Prostate gland (tissue), 2 donors: ENCODE measurements around the gene AOPEP.

Experiments used
- CTCF ChIP-seq, 4 experiments: fragments of 200-600 bp in 2 of 4; fragments of 450-650 bp in 2 of 4; sonication (generic) in 2 of 4; IDR thresholded peaks; 1 replicate in 3 of 4; 2 replicates in 1 of 4; pipeline ENCODE4 v1.5.1; 2016 to 2019; ENCODE audit warnings: antibody characterized with exemption in 4 of 4, mild to moderate bottlenecking in 2 of 4, moderate library complexity in 2 of 4
- POLR2A ChIP-seq: fragments of 450-650 bp; IDR thresholded peaks from one replicate; pipeline ENCODE4 v1.6.1; 2016; ENCODE audit warnings: antibody characterized with exemption, mild to moderate bottlenecking
- POLR2AphosphoS5 ChIP-seq: sonication (generic); formaldehyde crosslinking; IDR thresholded peaks from one replicate; pipeline ENCODE4 v1.6.1; 2017; ENCODE audit warnings: antibody characterized with exemption

DNA sequence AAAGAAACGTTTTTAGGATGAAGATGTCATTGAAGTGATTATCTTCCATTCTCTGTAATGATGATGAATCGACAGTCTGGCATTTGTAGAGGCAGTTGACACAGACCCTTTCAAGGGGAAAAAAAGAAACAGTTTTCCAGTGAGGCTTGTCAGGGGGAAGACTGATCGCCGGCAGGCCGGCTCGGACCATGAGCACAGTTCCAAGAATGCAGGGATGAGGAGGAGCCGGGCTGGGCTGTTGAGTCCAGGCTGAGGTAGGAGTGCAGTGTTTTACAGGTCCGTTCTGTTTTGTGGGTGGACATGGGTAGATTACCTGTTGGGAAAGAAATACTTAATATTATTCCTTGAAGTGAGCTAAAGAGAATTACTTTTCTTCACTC, 194.6 kb downstream of the AOPEP start:
- TF ChIP-seq CTCF (IDR thresholded peaks at IDR 0.05) (no peak), POLR2A (no peak), POLR2AphosphoS5 (no peak)
